Measurements from ENCODE around the gene AFMID. TPM values are rescaled to one million over a fixed set of nuclear protein-coding genes. Genes with fewer than 3 reads are reported as not detected.
"Not testable (repeated sequence)": the region's sequence is repeated elsewhere in the genome, so short reads cannot be mapped to it uniquely, and the experiment has no call there.

Gene AFMID
- polyA plus RNA-seq, 4 donors: 24.0 to 61.7 (median 38.7) TPM

DNA sequence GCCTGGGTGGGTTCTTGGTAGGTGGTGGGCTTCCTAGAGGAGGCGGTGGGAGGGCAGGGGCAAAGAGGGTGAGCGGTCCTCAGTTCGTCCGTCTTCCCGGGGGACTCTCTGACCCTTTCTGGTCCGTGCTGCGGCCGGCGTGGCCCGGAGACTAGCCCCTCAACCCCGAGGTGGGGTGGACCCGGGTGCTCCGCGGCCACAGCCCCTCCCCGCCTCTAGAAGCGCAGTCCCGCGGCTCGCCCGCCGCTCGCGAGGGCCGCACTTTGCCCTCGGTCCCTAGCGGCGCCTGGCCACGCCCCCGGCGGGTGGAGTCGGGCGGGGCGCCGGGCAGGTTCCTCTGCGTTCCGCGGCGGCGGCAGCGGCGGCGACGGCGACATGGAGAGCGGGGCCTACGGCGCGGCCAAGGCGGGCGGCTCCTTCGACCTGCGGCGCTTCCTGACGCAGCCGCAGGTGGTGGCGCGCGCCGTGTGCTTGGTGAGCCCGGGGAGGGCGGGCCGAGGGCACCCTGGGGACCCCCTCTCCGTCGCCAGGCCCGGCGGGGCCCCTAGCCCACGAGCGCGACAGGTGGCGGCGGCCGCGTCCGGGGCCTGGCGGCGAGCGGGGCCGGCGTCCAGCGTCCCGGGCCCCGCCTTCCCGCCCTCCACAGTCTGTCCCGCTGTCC lies 18.8 kb upstream of the AFMID start, which contains the start of gene SYNGR2:
SYNGR2 (plus strand) TSS at position 340 of the 661 bp plus-strand sequence; CDS start at position 376, 36 bp downstream.
- DNase-seq: peak; percentile 89 to 95
- peak within 1 kb of the TSS; percentile 85 to 93 (median 89) for H3K27ac ChIP-seq (ENCODE audit: low read depth in 1 of 3, low read length in 2 of 3)
- peaks cover 0 to 59% (median 2%) of the 10 kb centered on the region in 3 donors for H3K36me3 ChIP-seq (ENCODE audit: control insufficient read depth in 3 of 3, insufficient read depth in 2 of 3, low read depth in 1 of 3, low read length in 3 of 3)
- H3K4me3 ChIP-seq (ENCODE audit: low read depth in 1 of 3, low read length in 3 of 3): peak within 1 kb of the TSS; percentile 86 to 91 (median 89)
- H3K4me1 ChIP-seq (ENCODE audit: control insufficient read depth in 3 of 3, insufficient read depth in 2 of 3, low read depth in 1 of 3, low read length in 2 of 3): peaks cover 1 to 48% (median 15%) of the 10 kb centered on the region in 3 donors
- H3K27me3 ChIP-seq (ENCODE audit: control insufficient read depth in 3 of 3, insufficient read depth in 3 of 3, low read length in 3 of 3): no peaks in the 10 kb centered on the region
- no peak for FAIRE-seq
- H3K9me3 ChIP-seq (ENCODE audit: control insufficient read depth in 2 of 2, insufficient read depth in 1 of 2, low read depth in 1 of 2, low read length in 1 of 2): no peaks in the 10 kb centered on the region
- WGBS, 3 donors: 0 to 1% (median 0%) methylated on average over 37 to 84 of the region's 84 CpGs

DNA sequence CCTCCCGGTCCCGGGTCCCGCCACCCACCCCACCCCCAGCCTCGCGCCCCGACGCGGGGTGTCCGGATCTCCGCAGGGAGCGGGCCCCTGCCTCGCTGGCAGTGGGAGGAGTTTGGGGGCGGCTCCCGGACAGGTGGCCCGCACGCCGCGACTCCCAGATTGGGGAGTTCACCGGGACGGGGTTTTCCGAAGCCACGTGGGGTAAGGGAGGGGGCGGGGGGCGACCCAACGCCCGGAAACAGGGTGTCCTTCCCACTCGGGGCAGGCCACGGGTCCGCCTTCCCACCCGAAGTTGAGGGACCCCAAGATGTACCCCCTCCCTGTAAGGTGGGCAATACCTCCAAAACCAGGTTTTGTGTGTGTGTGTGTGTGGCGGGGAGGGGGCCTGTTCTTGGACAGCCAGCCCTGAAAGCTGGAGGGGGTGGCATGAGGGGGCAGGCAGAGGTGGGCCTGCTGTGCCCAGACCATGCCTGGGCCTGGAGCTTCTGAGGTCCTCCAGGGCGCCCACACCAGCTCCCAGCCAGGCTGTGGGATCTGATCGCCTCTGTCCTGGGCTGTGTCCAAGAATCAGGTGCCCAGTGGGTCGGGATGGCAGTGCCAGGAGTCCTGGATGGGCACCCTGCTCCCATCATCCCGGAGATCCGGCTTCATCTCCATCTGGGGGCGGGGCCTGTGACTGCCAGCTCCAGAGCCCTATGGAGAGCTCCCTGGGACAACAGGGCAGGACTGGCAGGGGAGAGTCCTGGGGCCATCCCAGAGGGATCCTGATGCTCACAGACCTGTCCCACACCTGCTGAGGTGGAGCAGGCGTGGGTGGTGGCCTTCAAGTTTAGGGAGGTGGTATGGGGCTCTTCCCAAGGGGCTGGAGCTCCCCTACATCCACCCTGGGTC lies 18.0 kb upstream of the AFMID start:
- peak; percentile 80 to 82 for DNase-seq
- H3K36me3 ChIP-seq (ENCODE audit: control insufficient read depth in 3 of 3, insufficient read depth in 2 of 3, low read depth in 1 of 3, low read length in 3 of 3): peaks cover 0 to 61% (median 2%) of the 10 kb centered on the region in 3 donors
- H3K4me3 ChIP-seq (ENCODE audit: low read depth in 1 of 3, low read length in 3 of 3): peak overlapping the region; percentile 86 to 91 (median 89)
- H3K27ac ChIP-seq (ENCODE audit: low read depth in 1 of 3, low read length in 2 of 3): peak overlapping the region; percentile 63 to 93 (median 89)
- H3K4me1 ChIP-seq (ENCODE audit: control insufficient read depth in 3 of 3, insufficient read depth in 2 of 3, low read depth in 1 of 3, low read length in 2 of 3): peaks cover 2 to 55% (median 15%) of the 10 kb centered on the region in 3 donors
- no peaks in the 10 kb centered on the region for H3K27me3 ChIP-seq (ENCODE audit: control insufficient read depth in 3 of 3, insufficient read depth in 3 of 3, low read length in 3 of 3)
- no peaks in the 10 kb centered on the region for H3K9me3 ChIP-seq (ENCODE audit: control insufficient read depth in 2 of 2, insufficient read depth in 1 of 2, low read depth in 1 of 2, low read length in 1 of 2)
- 0 to 8% (median 5%) methylated on average over 28 to 38 of the region's 38 CpGs for WGBS, 3 donors
- no peak for FAIRE-seq

DNA sequence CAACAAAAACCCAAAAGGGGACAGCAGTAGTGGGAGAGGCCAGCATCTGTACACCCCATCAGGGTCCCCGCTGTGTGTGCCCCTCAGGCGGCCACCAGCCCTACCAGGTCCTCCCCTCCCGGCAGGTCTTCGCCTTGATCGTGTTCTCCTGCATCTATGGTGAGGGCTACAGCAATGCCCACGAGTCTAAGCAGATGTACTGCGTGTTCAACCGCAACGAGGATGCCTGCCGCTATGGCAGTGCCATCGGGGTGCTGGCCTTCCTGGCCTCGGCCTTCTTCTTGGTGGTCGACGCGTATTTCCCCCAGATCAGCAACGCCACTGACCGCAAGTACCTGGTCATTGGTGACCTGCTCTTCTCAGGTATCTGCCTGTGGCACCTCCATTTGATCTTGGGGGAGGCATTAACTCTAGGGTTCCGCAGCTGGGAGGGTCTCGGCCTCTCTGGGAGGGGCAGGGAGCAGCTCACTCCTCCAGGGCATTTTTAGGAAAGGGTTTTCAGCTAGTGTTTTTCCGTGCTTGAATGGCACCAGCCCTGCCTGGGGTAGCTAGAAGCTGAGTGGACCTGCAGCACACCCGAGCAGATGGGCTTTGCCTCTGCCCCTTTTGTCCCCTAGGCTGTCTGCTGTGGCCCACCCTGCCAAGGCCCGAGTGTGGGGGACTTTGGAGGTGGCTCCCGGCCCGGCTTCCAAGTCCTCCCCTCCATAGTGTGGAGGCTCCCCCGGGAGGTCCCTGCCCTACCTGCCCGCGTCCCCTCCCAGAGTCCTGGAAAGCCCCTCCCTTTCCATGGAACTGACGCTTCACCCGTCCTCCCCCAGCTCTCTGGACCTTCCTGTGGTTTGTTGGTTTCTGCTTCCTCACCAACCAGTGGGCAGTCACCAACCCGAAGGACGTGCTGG lies 16.2 kb upstream of the AFMID start:
- no peak for DNase-seq
- no peak overlapping the region for H3K4me3 ChIP-seq (ENCODE audit: low read depth in 1 of 3, low read length in 3 of 3)
- peaks cover 0 to 66% (median 2%) of the 10 kb centered on the region in 3 donors for H3K36me3 ChIP-seq (ENCODE audit: control insufficient read depth in 3 of 3, insufficient read depth in 2 of 3, low read depth in 1 of 3, low read length in 3 of 3)
- H3K9me3 ChIP-seq (ENCODE audit: control insufficient read depth in 2 of 2, insufficient read depth in 1 of 2, low read depth in 1 of 2, low read length in 1 of 2): no peaks in the 10 kb centered on the region
- H3K27me3 ChIP-seq (ENCODE audit: control insufficient read depth in 3 of 3, insufficient read depth in 3 of 3, low read length in 3 of 3): no peaks in the 10 kb centered on the region
- peak overlapping the region in 1 of 3 donors; percentile 93 for H3K27ac ChIP-seq (ENCODE audit: low read depth in 1 of 3, low read length in 2 of 3)
- WGBS, 3 donors: 74 to 82% (median 80%) methylated on average over 31 of the region's 31 CpGs
- FAIRE-seq: no peak
- peaks cover 6 to 72% (median 20%) of the 10 kb centered on the region in 3 donors for H3K4me1 ChIP-seq (ENCODE audit: control insufficient read depth in 3 of 3, insufficient read depth in 2 of 3, low read depth in 1 of 3, low read length in 2 of 3)

DNA sequence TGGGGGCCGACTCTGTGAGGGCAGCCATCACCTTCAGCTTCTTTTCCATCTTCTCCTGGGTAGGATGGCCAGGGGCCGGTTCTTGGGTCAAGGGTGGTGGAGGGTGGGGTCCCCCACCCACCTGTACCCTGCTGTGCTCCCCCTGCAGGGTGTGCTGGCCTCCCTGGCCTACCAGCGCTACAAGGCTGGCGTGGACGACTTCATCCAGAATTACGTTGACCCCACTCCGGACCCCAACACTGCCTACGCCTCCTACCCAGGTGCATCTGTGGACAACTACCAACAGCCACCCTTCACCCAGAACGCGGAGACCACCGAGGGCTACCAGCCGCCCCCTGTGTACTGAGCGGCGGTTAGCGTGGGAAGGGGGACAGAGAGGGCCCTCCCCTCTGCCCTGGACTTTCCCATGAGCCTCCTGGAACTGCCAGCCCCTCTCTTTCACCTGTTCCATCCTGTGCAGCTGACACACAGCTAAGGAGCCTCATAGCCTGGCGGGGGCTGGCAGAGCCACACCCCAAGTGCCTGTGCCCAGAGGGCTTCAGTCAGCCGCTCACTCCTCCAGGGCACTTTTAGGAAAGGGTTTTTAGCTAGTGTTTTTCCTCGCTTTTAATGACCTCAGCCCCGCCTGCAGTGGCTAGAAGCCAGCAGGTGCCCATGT lies 15.4 kb upstream of the AFMID start:
- H3K4me1 ChIP-seq (ENCODE audit: control insufficient read depth in 3 of 3, insufficient read depth in 2 of 3, low read depth in 1 of 3, low read length in 2 of 3): peaks cover 6 to 73% (median 20%) of the 10 kb centered on the region in 3 donors
- H3K4me3 ChIP-seq (ENCODE audit: low read depth in 1 of 3, low read length in 3 of 3); H3K9me3 ChIP-seq (ENCODE audit: control insufficient read depth in 2 of 2, insufficient read depth in 1 of 2, low read depth in 1 of 2, low read length in 1 of 2); FAIRE-seq; DNase-seq; H3K27me3 ChIP-seq (ENCODE audit: control insufficient read depth in 3 of 3, insufficient read depth in 3 of 3, low read length in 3 of 3): not testable (repeated sequence)
- peaks cover 0 to 70% (median 2%) of the 10 kb centered on the region in 3 donors for H3K36me3 ChIP-seq (ENCODE audit: control insufficient read depth in 3 of 3, insufficient read depth in 2 of 3, low read depth in 1 of 3, low read length in 3 of 3)
- WGBS, 3 donors: 56 to 79% (median 66%) methylated on average over 19 of the region's 19 CpGs
- H3K27ac ChIP-seq (ENCODE audit: low read depth in 1 of 3, low read length in 2 of 3): peak overlapping the region; percentile 71 to 93 (median 78)

DNA sequence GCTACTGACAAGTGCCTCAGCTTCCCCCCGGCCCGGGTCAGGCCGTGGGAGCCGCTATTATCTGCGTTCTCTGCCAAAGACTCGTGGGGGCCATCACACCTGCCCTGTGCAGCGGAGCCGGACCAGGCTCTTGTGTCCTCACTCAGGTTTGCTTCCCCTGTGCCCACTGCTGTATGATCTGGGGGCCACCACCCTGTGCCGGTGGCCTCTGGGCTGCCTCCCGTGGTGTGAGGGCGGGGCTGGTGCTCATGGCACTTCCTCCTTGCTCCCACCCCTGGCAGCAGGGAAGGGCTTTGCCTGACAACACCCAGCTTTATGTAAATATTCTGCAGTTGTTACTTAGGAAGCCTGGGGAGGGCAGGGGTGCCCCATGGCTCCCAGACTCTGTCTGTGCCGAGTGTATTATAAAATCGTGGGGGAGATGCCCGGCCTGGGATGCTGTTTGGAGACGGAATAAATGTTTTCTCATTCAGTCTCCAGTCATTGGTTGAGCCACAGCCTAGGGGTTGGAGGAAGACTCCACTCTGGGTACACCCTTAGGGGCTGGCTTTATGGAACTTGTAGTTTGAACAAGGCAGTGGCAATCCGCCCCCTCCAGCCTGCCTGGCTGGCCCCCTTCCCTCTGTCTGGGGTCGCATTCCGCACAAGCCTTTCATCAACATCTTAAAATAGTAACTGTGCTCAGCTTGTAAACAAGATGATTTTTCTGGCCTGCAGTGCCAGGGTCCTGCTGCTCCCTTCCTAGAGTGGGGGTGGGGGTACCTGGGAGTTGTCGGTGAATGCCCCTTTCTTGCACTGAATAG lies 14.7 kb upstream of the AFMID start:
- 16 to 29% (median 24%) methylated on average over 17 to 19 of the region's 19 CpGs for WGBS, 3 donors
- peak; percentile 68 to 76 for DNase-seq
- peaks cover 0 to 70% (median 2%) of the 10 kb centered on the region in 3 donors for H3K36me3 ChIP-seq (ENCODE audit: control insufficient read depth in 3 of 3, insufficient read depth in 2 of 3, low read depth in 1 of 3, low read length in 3 of 3)
- H3K9me3 ChIP-seq (ENCODE audit: control insufficient read depth in 2 of 2, insufficient read depth in 1 of 2, low read depth in 1 of 2, low read length in 1 of 2): no peaks in the 10 kb centered on the region
- peaks cover 6 to 67% (median 20%) of the 10 kb centered on the region in 3 donors for H3K4me1 ChIP-seq (ENCODE audit: control insufficient read depth in 3 of 3, insufficient read depth in 2 of 3, low read depth in 1 of 3, low read length in 2 of 3)
- H3K4me3 ChIP-seq (ENCODE audit: low read depth in 1 of 3, low read length in 3 of 3): no peak overlapping the region
- H3K27ac ChIP-seq (ENCODE audit: low read depth in 1 of 3, low read length in 2 of 3): peak overlapping the region; percentile 71 to 93 (median 78)
- FAIRE-seq: no peak
- H3K27me3 ChIP-seq (ENCODE audit: control insufficient read depth in 3 of 3, insufficient read depth in 3 of 3, low read length in 3 of 3): no peaks in the 10 kb centered on the region

DNA sequence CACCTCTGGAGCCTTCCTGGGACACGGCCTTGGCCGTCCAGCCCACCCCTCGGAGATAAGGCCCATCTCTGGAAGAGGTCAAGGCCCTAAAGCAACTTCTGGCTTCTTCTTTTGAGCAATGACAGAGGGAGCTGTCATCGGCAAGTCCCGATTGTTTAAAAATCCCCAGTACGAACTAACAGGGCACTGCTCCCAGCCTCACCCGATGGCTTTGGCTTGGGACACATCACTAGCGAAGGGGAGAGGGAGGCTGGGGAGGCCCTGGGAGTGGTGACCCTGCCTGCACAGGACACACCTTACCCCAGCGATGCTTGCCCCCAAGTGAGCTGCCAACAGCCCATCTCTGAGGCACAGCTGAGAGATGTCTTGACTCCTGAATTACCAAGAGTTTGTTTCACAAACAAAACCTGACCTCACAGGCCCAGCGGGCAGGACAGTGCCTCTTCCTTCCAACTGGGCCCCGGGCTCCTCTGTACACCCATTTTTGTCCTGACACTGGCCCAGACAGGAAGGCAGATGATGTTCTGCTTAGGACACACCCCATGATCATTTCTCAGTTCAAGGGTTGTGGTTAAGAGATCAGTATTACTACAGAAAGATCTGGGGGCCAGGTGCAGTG lies 14.0 kb upstream of the AFMID start:
- peak in 1 of 2 donors; percentile 26 for DNase-seq
- no peak for FAIRE-seq

More for the DNA sequence above, 14.0 kb upstream of the AFMID start:
- Histone ChIP-seq H3K4me1 (ENCODE audit: control insufficient read depth in 3 of 3, insufficient read depth in 2 of 3, low read depth in 1 of 3, low read length in 2 of 3) (peaks cover 6 to 64% (median 20%) of the 10 kb centered on the region in 3 donors), H3K36me3 (ENCODE audit: control insufficient read depth in 3 of 3, insufficient read depth in 2 of 3, low read depth in 1 of 3, low read length in 3 of 3) (peaks cover 0 to 72% (median 2%) of the 10 kb centered on the region in 3 donors), H3K9me3 (ENCODE audit: control insufficient read depth in 2 of 2, insufficient read depth in 1 of 2, low read depth in 1 of 2, low read length in 1 of 2) (no peaks in the 10 kb centered on the region), H3K27me3 (ENCODE audit: control insufficient read depth in 3 of 3, insufficient read depth in 3 of 3, low read length in 3 of 3) (no peaks in the 10 kb centered on the region), H3K27ac (ENCODE audit: low read depth in 1 of 3, low read length in 2 of 3) (peak overlapping the region; percentile 71 to 93 (median 78)), H3K4me3 (ENCODE audit: low read depth in 1 of 3, low read length in 3 of 3) (no peak overlapping the region)
- 35 to 46% (median 41%) methylated on average over 11 of the region's 11 CpGs for WGBS, 3 donors

All from small intestine (tissue), 7 donors.